HUES64 (cell line): ENCODE results near the gene GULP1.
"Not testable (repeated sequence)": the region's sequence is repeated elsewhere in the genome, so short reads cannot be mapped to it uniquely, and the experiment has no call there.

ENCODE experiments used
- H3K27ac ChIP-seq: 2 replicates; pipeline ENCODE4 v1.7.0; 2013; ENCODE audit warnings: low read depth, low read length, inconsistent platforms
- H3K27me3 ChIP-seq: 2 replicates; pipeline ENCODE4 v1.6.1; 2013; ENCODE audit warnings: mild to moderate bottlenecking, low read length; ENCODE audit not compliant: insufficient read depth
- H3K36me3 ChIP-seq: 2 replicates; pipeline ENCODE4 v1.6.1; 2013; ENCODE audit warnings: mild to moderate bottlenecking, low read length; ENCODE audit not compliant: insufficient read depth
- H3K4me1 ChIP-seq: 2 replicates; pipeline ENCODE4 v1.6.1; 2013; ENCODE audit warnings: mild to moderate bottlenecking, low read length, moderate library complexity; ENCODE audit not compliant: insufficient read depth
- H3K4me3 ChIP-seq: 2 replicates; pipeline ENCODE4 v1.5.1; 2013; ENCODE audit warnings: mild to moderate bottlenecking, low read length, moderate library complexity
- H3K9ac ChIP-seq: 2 replicates; pipeline ENCODE4 v1.6.1; 2013; ENCODE audit warnings: mild to moderate bottlenecking, low read depth, low read length
- H3K9me3 ChIP-seq: 2 replicates; pipeline ENCODE4 v1.6.1; 2013; ENCODE audit warnings: low read depth, low read length; ENCODE audit not compliant: insufficient read depth
- WGBS: fragments of 150-250, 120-280 bp; methylation state at CpG from one replicate; pipeline ENCODE4 v1.1.7; 2013; ENCODE audit warnings: missing lambda C conversion rate; 5-methylcytosine and 5-hydroxymethylcytosine counted together

GULP1 gene

DNA sequence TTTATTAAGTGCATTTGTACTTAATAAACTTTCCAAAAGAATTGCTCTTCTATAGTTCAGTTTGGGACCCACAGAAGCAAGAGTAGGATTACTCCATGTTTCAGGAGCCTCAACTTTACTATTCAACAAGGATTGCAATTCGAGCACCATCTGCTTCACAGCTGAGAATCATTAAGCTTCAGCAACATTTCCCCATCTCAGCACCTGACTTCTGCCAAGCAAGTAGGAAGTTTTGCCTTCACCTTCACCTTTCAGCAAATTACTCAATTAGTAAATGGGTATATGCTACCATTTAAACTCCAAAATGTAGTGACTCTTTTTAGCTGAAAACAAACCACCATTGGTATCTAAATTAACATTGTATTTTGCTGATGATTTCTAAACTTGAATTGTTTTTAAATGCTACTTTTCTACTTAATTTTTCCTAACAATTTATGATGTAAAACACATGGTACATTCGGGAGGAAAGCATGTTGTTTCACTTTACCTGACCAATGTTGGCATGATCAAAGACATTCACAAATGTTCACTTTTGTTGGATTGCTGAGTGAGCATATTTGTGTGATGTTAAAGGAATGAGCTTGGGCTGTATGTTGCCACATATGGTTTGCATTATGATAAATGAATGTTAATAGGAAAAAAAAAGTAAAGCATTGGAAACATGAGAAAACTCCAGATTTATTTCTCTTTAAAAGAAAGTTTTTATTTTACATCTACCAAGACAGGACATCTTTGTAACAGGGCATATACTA lies 159.2 kb downstream of the GULP1 start:
- Histone ChIP-seq H3K36me3 (peaks cover 46% of the 10 kb centered on the region), H3K4me3 (no peak overlapping the region), H3K9ac (no peak overlapping the region), H3K9me3 (peaks cover 36% of the 10 kb centered on the region), H3K4me1 (no peaks in the 10 kb centered on the region), H3K27ac (no peak overlapping the region), H3K27me3 (no peaks in the 10 kb centered on the region)
- WGBS: 91% methylated on average over 2 of the region's 2 CpGs

DNA sequence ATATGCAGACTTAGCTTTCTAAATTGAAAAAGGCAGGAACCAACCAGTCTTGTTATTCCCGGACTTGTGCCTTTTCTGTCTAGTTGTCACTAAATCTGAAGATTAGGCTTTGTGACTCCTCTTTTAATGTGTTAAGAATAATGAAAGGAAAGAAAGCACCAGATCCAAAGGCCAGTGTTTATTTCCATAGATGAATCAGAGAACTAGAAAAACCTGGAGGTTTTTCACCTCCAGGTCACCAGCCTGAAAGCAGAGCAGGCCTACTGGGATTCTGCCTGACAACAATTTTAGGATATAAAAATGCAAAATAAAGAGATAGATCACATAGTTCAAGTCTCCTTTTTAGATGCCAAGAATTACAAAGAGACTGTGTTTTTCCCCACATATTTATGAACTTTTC lies 160.4 kb downstream of the GULP1 start:
- Histone ChIP-seq H3K9ac (no peak overlapping the region), H3K4me1 (peaks cover 5% of the 10 kb centered on the region; the same call in 1 of the 2 replicates), H3K4me3 (no peak overlapping the region), H3K9me3 (peaks cover 36% of the 10 kb centered on the region), H3K27me3 (no peaks in the 10 kb centered on the region), H3K36me3 (peaks cover 46% of the 10 kb centered on the region), H3K27ac (no peak overlapping the region)
- WGBS: 97% methylated on average over 1 of the region's 1 CpG

- no peak overlapping the region; the same call in 1 of the 2 replicates for H3K4me3 ChIP-seq
- peaks cover 62% of the 10 kb centered on the region for H3K36me3 ChIP-seq
- H3K9me3 ChIP-seq: peaks cover 40% of the 10 kb centered on the region
- no peaks in the 10 kb centered on the region for H3K27me3 ChIP-seq
- peaks cover 5% of the 10 kb centered on the region; the same call in 1 of the 2 replicates for H3K4me1 ChIP-seq
- H3K27ac ChIP-seq: peak overlapping the region; percentile 95
- 59% methylated on average over 12 of the region's 12 CpGs for WGBS
- H3K9ac ChIP-seq: peak overlapping the region; percentile 26; the same call in 1 of the 2 replicates
These were observed 164.6 kb downstream of the GULP1 start for GRCh38 chr2:188456114-188456909.

DNA sequence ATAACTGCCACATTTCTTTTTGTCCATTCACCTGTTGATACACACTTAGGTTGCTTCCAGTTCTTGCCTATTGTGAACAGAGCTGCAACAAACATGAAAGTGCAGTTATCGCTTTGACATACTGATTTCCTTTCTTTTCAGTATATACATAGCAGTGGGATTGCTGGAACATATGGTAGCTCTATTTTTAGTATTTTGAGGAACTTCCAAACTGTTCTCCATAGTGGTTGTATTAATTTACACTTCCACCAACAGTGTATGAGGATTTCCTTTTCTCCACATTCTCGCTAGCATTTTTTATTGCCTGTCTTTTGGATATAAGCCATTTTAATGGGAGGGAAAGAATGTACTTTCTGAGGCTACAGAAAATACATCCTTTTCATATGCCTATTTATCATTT lies 167.4 kb downstream of the GULP1 start:
- WGBS: 100% methylated on average over 1 of the region's 2 CpGs
- H3K4me3 ChIP-seq: no peak overlapping the region
- no peaks in the 10 kb centered on the region for H3K27me3 ChIP-seq
- H3K9me3 ChIP-seq: peaks cover 17% of the 10 kb centered on the region
- no peak overlapping the region for H3K27ac ChIP-seq
- peaks cover 36% of the 10 kb centered on the region for H3K36me3 ChIP-seq
- H3K9ac ChIP-seq: no peak overlapping the region
- H3K4me1 ChIP-seq: peaks cover 31% of the 10 kb centered on the region

DNA sequence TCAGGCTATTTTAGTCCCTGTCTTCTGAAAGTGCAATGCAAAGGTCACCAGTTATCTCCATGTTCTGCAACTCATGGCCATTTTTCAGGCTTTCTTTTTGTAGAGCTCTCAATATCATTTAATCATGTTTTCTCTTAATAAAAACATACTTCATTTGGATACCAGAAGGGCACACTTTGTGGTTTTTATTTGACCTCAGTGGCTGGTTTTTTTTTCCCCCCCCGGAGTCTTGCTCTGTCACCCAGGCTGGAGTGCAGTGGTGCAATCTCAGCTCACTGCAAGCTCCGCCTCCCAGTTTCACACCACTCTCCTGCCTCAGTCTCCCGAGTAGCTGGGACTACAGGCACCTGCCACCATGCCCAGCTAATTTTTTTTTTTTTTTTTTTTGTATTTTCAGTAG lies 174.4 kb downstream of the GULP1 start:
- Histone ChIP-seq H3K9me3 (peaks cover 12% of the 10 kb centered on the region; the same call in 1 of the 2 replicates), H3K4me1 (peaks cover 46% of the 10 kb centered on the region)
- WGBS: 98% methylated on average over 3 of the region's 3 CpGs
- not testable (repeated sequence) for H3K27me3 ChIP-seq, H3K9ac ChIP-seq, H3K27ac ChIP-seq, H3K4me3 ChIP-seq, H3K36me3 ChIP-seq

DNA sequence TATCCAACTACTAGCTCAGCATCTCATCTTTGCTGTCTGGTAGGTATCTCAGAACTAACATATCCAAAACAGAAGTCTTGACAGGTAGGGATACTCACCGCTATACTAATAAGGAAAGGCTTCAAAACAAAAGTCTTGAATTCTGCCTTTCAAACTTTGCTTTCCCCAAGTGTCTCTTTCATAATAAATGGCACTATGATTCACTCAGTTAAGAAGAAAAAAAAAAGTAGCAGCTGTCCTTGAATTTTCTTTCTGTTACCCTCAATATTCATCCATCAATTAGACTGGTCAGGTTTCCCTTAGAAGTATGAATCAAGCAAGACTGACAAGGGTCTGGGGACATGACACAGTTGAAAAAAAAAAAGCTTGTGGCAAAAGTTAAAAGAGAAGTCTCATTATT lies 175.1 kb downstream of the GULP1 start:
- Histone ChIP-seq H3K27ac (no peak overlapping the region), H3K4me1 (peaks cover 44% of the 10 kb centered on the region), H3K4me3 (no peak overlapping the region), H3K9me3 (peaks cover 12% of the 10 kb centered on the region; the same call in 1 of the 2 replicates), H3K9ac (no peak overlapping the region), H3K27me3 (no peaks in the 10 kb centered on the region), H3K36me3 (peaks cover 5% of the 10 kb centered on the region; the same call in 1 of the 2 replicates)
- 96% methylated on average over 1 of the region's 1 CpG for WGBS

GRCh38 chr2:188471166-188471565 lies 179.5 kb downstream of the GULP1 start:
- Histone ChIP-seq H3K4me1 (peaks cover 35% of the 10 kb centered on the region), H3K4me3 (no peak overlapping the region), H3K27me3 (no peaks in the 10 kb centered on the region), H3K9me3 (peaks cover 12% of the 10 kb centered on the region; the same call in 1 of the 2 replicates), H3K9ac (no peak overlapping the region), H3K27ac (no peak overlapping the region), H3K36me3 (peaks cover 5% of the 10 kb centered on the region; the same call in 1 of the 2 replicates)
- 86% methylated on average over 3 of the region's 4 CpGs for WGBS

- Histone ChIP-seq H3K4me1 (peaks cover 56% of the 10 kb centered on the region), H3K36me3 (peaks cover 14% of the 10 kb centered on the region), H3K9me3 (peaks cover 12% of the 10 kb centered on the region; the same call in 1 of the 2 replicates), H3K4me3 (no peak overlapping the region), H3K27me3 (no peaks in the 10 kb centered on the region), H3K27ac (no peak overlapping the region), H3K9ac (no peak overlapping the region)
- WGBS: 93% methylated on average over 3 of the region's 3 CpGs
These were observed 181.6 kb downstream of the GULP1 start for GRCh38 chr2:188473306-188473705.

GRCh38 chr2:188474316-188474715 lies 182.6 kb downstream of the GULP1 start:
- 90% methylated on average over 2 of the region's 2 CpGs for WGBS
- no peaks in the 10 kb centered on the region for H3K27me3 ChIP-seq
- 0 out of 2 replicates have a peak overlapping the region, but pooled peaks have one; percentile 31 for H3K27ac ChIP-seq

DNA sequence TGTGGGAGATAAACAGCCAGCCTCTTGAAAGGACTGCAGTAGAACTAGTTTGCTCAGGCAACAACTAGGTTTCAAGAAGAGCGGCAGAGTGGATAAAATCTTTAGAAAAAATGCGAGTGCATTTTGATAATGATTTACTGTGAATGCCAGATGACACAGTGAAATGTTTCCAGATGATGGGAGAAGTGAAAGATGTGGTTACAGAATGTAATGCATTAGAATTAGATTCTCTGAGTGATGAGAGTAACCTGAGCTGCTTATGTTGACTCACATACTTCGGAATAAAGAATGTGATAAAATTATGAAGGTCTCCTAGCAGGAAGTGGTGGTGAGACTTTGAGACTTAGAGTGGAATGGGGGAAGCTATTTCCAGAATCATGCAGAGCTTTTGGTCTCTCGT lies 184.3 kb downstream of the GULP1 start:
- 91% methylated on average over 4 of the region's 4 CpGs for WGBS
- no peak overlapping the region for H3K4me3 ChIP-seq
- no peak overlapping the region for H3K9ac ChIP-seq
- H3K4me1 ChIP-seq: peaks cover 62% of the 10 kb centered on the region
- peaks cover 14% of the 10 kb centered on the region for H3K36me3 ChIP-seq
- H3K27ac ChIP-seq: 0 out of 2 replicates have a peak overlapping the region, but pooled peaks have one; percentile 5
- H3K27me3 ChIP-seq: no peaks in the 10 kb centered on the region
- no peaks in the 10 kb centered on the region for H3K9me3 ChIP-seq

More at GRCh38 chr2:188474316-188474715, 182.6 kb downstream of the GULP1 start:
- Histone ChIP-seq H3K36me3 (peaks cover 15% of the 10 kb centered on the region), H3K4me3 (no peak overlapping the region), H3K9ac (no peak overlapping the region), H3K4me1 (peaks cover 62% of the 10 kb centered on the region), H3K9me3 (peaks cover 9% of the 10 kb centered on the region; the same call in 1 of the 2 replicates)

GRCh38 chr2:188477564-188478103 lies 186.0 kb downstream of the GULP1 start:
- H3K9ac ChIP-seq: no peak overlapping the region
- H3K27me3 ChIP-seq: no peaks in the 10 kb centered on the region
- peaks cover 63% of the 10 kb centered on the region for H3K4me1 ChIP-seq
- peaks cover 14% of the 10 kb centered on the region for H3K36me3 ChIP-seq
- WGBS: 79% methylated on average over 4 of the region's 5 CpGs
- H3K4me3 ChIP-seq: no peak overlapping the region
- peak overlapping the region; percentile 25; the same call in 1 of the 2 replicates for H3K27ac ChIP-seq
- no peaks in the 10 kb centered on the region for H3K9me3 ChIP-seq
